IPS-20b (cell line): Measurements from ENCODE around the gene GNL1.
"Not testable (repeated sequence)": the region's sequence is repeated elsewhere in the genome, so short reads cannot be mapped to it uniquely, and the experiment has no call there.

Experiments
- H3K27ac ChIP-seq: one replicate; pipeline ENCODE4 v1.5.1; 2013; ENCODE audit warnings: low read length
- H3K27me3 ChIP-seq: 2 replicates; pipeline ENCODE4 v1.6.1; 2013; ENCODE audit warnings: mild to moderate bottlenecking, low read length, inconsistent platforms; ENCODE audit not compliant: insufficient read depth
- H3K36me3 ChIP-seq: 2 replicates; pipeline ENCODE4 v1.6.1; 2013; ENCODE audit warnings: low read depth, mild to moderate bottlenecking, inconsistent platforms, low read length, moderate library complexity; ENCODE audit not compliant: insufficient read depth
- H3K4me1 ChIP-seq: 2 replicates; pipeline ENCODE4 v1.6.1; 2013; ENCODE audit warnings: mild to moderate bottlenecking, control low read depth, inconsistent platforms, low read length, moderate library complexity; ENCODE audit not compliant: insufficient read depth
- H3K4me3 ChIP-seq: 2 replicates; pipeline ENCODE4 v1.5.1; 2013; ENCODE audit warnings: mild to moderate bottlenecking, low read length, inconsistent platforms
- H3K9ac ChIP-seq: 2 replicates; pipeline ENCODE4 v1.6.1; 2013; ENCODE audit warnings: low read depth, mild to moderate bottlenecking, inconsistent platforms, low read length, moderate library complexity
- H3K9me3 ChIP-seq: 2 replicates; pipeline ENCODE4 v1.6.1; 2013; ENCODE audit warnings: mild to moderate bottlenecking, low read depth, low read length, inconsistent platforms; ENCODE audit not compliant: insufficient read depth

Gene GNL1, protein sequence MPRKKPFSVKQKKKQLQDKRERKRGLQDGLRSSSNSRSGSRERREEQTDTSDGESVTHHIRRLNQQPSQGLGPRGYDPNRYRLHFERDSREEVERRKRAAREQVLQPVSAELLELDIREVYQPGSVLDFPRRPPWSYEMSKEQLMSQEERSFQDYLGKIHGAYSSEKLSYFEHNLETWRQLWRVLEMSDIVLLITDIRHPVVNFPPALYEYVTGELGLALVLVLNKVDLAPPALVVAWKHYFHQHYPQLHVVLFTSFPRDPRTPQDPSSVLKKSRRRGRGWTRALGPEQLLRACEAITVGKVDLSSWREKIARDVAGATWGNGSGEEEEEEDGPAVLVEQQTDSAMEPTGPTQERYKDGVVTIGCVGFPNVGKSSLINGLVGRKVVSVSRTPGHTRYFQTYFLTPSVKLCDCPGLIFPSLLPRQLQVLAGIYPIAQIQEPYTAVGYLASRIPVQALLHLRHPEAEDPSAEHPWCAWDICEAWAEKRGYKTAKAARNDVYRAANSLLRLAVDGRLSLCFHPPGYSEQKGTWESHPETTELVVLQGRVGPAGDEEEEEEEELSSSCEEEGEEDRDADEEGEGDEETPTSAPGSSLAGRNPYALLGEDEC

DNA sequence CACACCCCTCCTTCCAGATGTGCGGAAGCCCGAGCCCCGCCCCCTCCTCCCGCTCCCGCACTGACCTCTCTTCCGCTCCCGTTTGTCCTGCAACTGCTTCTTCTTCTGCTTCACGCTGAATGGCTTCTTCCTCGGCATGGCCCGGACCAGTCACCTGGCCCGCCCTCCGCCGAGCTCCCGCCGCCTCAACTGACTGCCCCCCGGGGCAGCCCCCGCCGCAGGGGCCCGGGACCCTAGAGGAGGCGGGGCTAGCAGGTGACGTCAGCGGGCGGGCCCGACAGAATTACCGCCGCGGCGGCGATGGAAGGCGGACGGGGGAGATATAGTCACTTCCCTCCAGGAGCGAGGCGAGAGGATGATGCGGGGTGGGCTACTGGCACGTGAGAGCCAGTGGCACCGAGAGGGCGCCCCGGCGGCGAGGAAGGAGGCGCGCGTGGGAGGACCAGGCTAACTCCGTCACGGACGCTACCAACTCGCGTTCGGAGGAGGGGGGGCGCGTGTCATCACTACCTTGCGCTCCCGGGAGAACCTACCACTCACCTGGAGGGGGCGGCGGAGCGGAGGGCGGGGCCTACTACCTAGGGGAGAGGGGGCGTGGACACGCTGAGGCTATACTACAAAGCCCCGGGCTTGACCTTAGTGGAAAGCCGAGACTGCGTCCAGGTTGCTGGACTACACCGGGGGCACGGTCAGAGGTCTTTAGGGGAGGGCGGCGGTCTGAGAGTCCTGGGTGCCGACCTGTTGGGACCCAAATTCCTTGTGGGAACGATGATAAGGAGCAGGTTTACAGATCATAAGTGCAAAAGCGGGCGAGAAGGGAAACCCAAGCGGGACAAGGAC, at the start of gene GNL1:
Gene GNL1, minus strand, starts transcription at position 424 of the 840 bp plus-strand sequence. Its CDS starts 286 bp downstream, at position 138.
- peak within 1 kb of the TSS; percentile 91 for H3K9ac ChIP-seq
- peaks cover 47% of the 10 kb centered on the region for H3K36me3 ChIP-seq
- peak within 1 kb of the TSS; percentile 88 for H3K27ac ChIP-seq
- H3K4me3 ChIP-seq: peak within 1 kb of the TSS; percentile 88
- H3K4me1 ChIP-seq: no peaks in the 10 kb centered on the region
- H3K27me3 ChIP-seq: no peaks in the 10 kb centered on the region
- H3K9me3 ChIP-seq: no peaks in the 10 kb centered on the region

DNA sequence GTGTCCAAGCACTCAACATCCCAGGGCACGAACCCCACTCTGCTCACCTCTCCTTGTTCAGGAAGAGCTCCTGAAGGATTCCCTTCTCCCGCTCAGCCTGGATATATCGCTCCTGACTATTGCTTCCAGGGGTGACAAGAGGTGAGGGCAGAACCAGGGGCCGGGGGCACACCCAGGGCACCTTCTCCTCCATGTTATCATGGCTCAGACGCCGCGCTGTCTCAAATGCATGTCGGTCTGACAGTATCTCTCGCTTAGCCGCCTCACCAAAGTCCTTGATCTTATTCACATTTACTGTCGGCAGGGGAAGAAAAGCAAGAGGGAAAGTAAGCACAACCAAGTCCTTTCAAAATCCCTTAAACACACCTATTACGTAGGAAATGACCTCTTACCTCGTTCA, 47.7 kb upstream of the GNL1 start:
- Histone ChIP-seq H3K4me1 (no peaks in the 10 kb centered on the region), H3K9ac (no peak overlapping the region), H3K27ac (no peak overlapping the region), H3K27me3 (no peaks in the 10 kb centered on the region), H3K4me3 (no peak overlapping the region), H3K9me3 (no peaks in the 10 kb centered on the region), H3K36me3 (peaks cover 99% of the 10 kb centered on the region)

DNA sequence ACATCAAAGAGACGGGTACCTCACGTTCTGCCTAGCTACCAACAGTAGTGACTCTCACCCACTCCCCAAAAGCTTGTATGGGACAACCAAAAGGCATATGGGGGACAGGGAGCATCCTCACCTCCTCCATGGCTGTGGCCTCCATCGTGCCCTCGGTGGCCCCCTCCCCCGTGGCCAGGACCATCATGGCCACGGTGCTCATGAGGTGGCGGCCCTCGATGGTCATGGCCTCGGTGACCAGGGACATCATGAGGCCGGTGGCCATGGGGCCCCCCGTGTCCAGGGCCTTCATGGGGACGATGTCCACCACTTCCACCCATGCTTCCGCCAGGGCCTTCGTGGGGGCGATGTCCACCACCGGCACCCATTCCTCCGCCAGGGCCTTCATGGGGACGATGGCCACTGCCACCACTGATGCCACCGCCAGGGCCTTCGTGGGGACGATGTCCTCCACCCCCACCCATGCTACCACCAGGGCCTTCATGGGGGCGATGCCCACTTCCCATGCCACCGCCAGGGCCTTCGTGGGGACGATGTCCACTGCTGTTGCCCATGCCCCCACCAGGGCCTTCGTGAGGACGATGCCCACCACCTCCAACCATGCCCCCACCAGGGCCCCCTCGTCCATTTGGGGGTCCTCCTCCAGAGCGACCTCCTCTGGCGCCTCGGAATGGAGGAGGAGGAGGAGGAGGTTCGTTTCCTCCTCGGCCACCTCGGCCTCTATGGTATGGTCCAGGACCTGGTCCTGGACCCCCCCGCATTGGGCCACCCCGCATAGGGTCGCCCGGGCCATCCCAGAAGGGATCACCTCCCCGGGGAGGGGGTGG, 45.7 kb upstream of the GNL1 start:
- Histone ChIP-seq H3K27me3 (no peaks in the 10 kb centered on the region), H3K4me3 (no peak overlapping the region), H3K36me3 (peaks cover 80% of the 10 kb centered on the region), H3K9ac (no peak overlapping the region), H3K9me3 (no peaks in the 10 kb centered on the region), H3K27ac (no peak overlapping the region), H3K4me1 (no peaks in the 10 kb centered on the region)

DNA sequence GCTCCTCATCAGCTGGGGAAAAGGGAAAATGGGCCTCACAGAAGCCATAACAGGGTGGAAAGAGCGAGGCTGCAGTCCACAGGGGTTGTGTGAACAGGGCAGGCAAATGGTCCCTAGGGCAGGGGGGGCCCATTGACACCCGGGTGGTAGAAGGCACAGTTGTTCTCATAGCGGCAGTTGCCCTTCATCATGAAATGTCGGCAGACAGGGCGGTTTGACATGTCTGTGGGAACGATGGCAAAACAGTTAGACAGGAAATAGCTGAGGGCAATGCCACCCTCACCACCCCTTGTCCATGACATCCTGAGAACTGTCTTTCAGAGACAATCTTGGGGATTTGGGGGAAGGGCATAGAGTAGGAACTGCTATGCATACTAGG, 45.1 kb upstream of the GNL1 start:
- Histone ChIP-seq H3K9me3 (no peaks in the 10 kb centered on the region), H3K36me3 (peaks cover 74% of the 10 kb centered on the region), H3K4me3 (no peak overlapping the region), H3K27ac (no peak overlapping the region), H3K27me3 (no peaks in the 10 kb centered on the region), H3K9ac (no peak overlapping the region), H3K4me1 (no peaks in the 10 kb centered on the region)

DNA sequence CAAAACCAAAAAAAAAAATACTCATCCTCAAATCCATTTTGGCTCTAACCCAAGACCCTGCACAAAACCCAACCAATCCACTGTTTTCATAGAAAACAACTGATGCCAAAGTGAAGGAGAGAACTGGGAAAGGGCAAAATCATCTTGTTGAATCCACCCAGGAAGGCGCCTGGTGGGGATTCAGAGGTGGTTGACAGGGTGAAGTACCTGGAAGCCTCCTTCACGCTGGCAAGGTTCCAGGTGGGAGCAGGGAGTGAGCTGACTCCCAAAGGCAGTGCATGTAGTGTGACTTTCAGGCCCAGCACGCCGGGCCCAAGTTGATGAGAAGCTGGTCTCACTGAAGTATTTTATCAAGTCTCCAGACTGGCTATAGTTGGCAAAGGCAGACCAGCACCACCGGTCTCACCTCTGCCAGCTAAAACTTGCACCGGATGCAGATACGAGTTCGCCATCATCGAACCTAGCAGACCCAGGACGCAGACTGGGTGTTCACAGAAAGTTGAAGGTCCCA, 44.2 kb upstream of the GNL1 start:
- Histone ChIP-seq H3K4me3 (no peak overlapping the region), H3K27ac (no peak overlapping the region), H3K9ac (no peak overlapping the region), H3K4me1 (no peaks in the 10 kb centered on the region), H3K9me3 (no peaks in the 10 kb centered on the region), H3K36me3 (peaks cover 65% of the 10 kb centered on the region), H3K27me3 (no peaks in the 10 kb centered on the region)

DNA sequence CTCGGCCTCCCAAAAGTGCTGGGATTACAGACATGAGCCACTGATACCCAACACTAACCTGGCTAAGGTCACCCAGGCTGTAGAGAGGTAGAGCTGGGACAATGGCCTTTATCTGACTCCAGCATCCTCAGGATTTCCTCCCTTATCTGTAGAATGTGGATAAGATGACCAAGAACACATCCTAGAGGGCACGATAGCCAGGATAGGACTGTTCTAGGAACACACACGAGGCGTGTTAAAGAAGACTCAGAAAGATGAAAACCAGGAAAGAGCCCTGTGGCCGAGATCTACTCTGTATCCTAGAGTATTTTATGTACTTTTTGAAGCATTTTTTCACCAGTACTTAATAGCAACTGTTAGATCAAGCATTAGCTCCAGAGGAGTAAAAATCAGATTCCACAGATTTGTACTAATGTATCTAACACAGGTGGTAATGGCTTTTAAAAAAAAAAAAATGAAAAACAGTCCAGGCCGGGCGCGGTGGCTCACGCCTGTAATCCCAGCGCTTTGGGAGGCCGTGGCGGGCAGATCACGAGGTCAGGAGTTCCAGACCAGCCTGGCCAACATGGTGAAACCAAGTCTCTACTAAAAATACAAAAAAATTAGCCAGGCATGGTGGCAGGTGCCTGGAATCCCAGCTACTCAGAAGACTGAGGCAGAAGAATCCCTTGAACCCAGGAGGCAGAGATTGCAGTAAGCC, 43.5 kb upstream of the GNL1 start:
- Histone ChIP-seq H3K4me3 (no peak overlapping the region), H3K27me3 (no peaks in the 10 kb centered on the region), H3K9me3 (no peaks in the 10 kb centered on the region), H3K36me3 (peaks cover 61% of the 10 kb centered on the region), H3K27ac (no peak overlapping the region), H3K9ac (no peak overlapping the region), H3K4me1 (no peaks in the 10 kb centered on the region)

DNA sequence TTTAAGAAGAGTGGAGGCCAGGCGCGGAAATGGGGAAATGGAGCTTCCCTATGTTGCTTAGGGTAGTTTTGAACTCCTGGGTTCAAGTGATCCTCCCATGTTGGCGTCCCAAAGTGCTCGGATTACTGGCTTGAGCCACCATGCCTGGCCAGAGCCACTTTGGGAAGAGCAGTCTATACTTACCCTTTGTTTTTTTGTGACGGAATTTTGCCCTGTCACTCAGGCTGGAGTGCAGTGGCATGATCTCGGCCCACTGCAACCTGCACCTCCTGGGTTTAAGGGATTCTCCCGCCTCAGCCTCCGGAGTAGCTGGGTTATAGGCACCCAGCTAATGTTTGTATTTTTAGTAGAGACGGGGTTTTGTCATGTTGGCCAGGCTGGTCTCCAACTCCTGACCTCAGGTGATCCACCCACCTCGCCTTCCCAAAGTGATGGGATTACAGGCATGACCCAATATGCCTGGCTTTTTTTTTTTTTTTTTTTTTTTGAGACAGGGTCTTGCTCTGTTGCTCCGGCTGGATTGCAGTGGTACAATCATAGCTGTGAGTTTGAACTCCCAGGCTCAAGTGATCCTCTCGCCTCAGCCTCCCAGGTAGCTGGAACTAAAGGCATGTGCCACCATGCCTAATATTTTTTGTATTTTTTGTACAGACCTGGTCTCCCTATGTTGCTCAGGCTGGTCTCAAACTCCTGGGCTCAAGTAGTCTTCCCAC, 42.8 kb upstream of the GNL1 start:
- Histone ChIP-seq H3K4me3 (no peak overlapping the region), H3K36me3 (peaks cover 61% of the 10 kb centered on the region), H3K9me3 (no peaks in the 10 kb centered on the region), H3K9ac (no peak overlapping the region), H3K27me3 (no peaks in the 10 kb centered on the region), H3K4me1 (no peaks in the 10 kb centered on the region), H3K27ac (no peak overlapping the region)

DNA sequence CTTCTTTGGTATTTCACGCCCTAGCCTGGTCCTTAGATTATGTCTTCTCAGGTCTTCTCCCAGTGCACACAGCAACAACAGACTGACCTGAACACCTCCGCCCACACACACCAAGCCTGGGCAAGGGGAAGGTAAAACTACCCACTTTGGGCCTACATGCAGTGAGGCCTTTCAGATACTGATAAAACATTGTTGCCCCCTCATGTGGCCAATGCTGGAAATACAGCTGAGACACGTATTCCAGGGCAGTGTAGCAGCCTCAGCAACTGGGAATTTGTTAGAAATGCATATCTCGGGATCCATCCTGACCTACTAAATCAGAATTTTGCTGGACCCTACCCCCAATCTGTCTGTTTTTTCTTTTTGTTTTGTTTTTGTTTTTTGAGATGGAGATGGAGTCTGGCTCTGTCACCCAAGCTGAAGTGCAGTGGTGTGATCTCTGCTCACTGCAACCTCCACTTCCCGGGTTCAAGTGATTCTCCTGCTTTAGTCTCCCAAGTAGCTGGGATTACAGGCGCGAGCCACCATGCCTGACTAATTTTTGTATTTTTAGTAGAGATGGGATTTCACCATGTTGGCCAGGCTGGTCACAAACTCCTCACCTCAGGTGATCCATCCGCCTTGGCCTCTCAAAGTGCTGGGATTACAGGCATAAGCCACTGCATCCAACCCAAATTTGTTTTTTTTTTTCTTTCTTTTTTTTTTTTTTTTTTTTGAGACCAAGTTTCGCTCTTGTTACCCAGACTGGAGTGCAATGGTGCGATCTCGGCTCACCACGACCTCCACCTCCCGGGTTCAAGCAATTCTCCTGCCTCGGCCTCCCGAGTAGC, 41.2 kb upstream of the GNL1 start:
- H3K4me3 ChIP-seq, H3K27ac ChIP-seq, H3K9ac ChIP-seq, H3K27me3 ChIP-seq, H3K9me3 ChIP-seq, H3K4me1 ChIP-seq: not testable (repeated sequence)
- H3K36me3 ChIP-seq: peaks cover 59% of the 10 kb centered on the region

DNA sequence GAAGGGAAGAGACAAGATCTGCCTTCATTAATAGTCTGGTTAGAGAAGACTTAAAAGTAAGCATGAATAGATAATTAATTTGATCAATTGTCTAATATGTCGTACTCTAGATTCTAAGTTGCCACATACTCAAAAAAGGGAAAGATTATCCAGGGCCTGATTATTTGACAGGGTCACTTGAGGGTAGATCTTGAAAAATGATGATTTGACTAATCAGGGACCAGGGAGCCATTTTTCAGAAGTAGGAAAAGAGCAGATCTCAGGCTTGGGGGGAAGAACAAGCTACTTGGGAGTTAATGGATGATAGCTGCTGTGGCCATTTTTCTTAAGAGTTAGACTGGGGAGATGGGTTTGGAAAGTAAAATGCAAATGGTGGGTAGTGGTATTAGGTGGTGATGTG, 36.0 kb upstream of the GNL1 start:
- no peak overlapping the region for H3K9ac ChIP-seq
- peaks cover 76% of the 10 kb centered on the region for H3K36me3 ChIP-seq

DNA sequence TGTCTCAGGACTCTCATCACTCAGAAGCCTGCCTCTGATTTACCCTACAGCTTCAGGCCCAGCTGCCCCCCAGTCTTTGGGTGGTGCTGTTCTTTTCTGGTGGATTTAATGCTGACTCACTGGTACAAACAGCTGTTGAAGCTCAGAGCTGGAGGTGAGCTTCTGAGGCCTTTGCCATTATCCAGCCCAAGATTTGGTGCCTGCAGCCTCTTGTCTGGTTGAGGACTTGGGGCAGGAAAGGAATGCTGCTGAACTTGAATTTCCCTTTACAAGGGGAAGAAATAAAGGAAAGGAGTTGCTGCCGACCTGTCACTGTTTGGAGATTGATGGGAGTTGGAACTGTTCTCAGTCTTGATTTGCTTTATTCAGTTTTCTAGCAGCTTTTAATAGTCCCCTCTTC, 34.7 kb upstream of the GNL1 start:
- Histone ChIP-seq H3K4me1 (no peaks in the 10 kb centered on the region), H3K9me3 (no peaks in the 10 kb centered on the region), H3K27ac (no peak overlapping the region), H3K36me3 (peaks cover 89% of the 10 kb centered on the region), H3K9ac (no peak overlapping the region), H3K4me3 (no peak overlapping the region), H3K27me3 (no peaks in the 10 kb centered on the region)

More for the DNA sequence above, 36.0 kb upstream of the GNL1 start:
- H3K9me3 ChIP-seq: no peaks in the 10 kb centered on the region
- H3K4me1 ChIP-seq: no peaks in the 10 kb centered on the region
- H3K4me3 ChIP-seq: no peak overlapping the region
- H3K27me3 ChIP-seq: no peaks in the 10 kb centered on the region
- H3K27ac ChIP-seq: no peak overlapping the region
